Ureter (tissue), 1 donor: ENCODE results near the gene E2F1. TPM values are rescaled to one million over a fixed set of nuclear protein-coding genes. Genes with fewer than 3 reads are reported as not detected.

Source experiments
- DNase-seq: peaks from one replicate; pipeline ENCODE4 v3.0.0-alpha.2; 2020; ENCODE audit warnings: low spot score
- total RNA-seq: library from RNA; stranded (reverse); gene quantifications from one replicate; pipeline ENCODE4 v1.2.4, GENCODE V29; 2023
- donor health status: DM: yes; HTN: yes; CAD: no.

Gene E2F1, protein sequence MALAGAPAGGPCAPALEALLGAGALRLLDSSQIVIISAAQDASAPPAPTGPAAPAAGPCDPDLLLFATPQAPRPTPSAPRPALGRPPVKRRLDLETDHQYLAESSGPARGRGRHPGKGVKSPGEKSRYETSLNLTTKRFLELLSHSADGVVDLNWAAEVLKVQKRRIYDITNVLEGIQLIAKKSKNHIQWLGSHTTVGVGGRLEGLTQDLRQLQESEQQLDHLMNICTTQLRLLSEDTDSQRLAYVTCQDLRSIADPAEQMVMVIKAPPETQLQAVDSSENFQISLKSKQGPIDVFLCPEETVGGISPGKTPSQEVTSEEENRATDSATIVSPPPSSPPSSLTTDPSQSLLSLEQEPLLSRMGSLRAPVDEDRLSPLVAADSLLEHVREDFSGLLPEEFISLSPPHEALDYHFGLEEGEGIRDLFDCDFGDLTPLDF
- total RNA-seq, result 2.0 TPM

DNA sequence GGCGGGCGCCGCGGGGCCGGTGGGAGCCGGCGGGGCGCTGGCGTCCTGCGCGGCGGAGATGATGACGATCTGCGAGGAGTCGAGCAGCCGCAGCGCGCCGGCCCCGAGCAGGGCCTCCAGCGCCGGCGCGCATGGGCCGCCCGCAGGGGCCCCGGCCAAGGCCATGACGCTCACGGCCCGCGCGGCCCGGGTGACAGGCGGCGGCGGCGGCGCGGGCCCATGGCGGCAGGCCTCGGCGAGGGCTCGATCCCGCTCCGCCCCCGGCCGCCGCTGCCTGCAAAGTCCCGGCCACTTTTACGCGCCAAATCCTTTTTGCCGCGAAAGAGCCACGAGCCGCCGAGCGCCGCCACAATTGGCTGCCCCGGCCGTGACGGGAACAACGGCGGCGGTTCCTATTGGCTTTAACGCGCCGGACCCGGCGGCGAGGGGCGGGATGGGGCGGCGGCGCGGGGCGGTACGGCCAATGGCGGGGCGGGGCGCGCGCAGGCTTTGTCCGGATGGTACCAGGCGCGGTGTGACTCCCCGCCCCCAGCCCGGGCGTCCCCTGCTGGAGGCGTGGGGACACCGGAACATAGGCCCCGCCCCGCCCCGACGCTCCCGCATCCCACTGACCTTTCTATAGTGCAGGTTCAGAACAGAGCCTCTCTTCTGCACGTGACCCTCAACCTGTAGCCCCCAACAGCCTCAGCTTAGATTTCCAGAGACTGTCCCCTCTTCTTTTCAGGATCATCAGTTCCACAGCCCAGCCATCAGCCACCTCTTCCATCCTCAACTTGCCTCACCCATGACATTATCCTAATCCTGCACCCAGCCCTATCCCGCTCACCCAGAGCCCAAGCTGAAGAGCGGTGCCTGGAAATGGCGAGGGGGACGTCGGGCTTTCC, at the start of gene E2F1:
E2F1 (minus strand) TSS at position 286 of the 884 bp plus-strand sequence; CDS start at position 165, 121 bp downstream.
- DNase-seq, result peak; percentile 95

DNA sequence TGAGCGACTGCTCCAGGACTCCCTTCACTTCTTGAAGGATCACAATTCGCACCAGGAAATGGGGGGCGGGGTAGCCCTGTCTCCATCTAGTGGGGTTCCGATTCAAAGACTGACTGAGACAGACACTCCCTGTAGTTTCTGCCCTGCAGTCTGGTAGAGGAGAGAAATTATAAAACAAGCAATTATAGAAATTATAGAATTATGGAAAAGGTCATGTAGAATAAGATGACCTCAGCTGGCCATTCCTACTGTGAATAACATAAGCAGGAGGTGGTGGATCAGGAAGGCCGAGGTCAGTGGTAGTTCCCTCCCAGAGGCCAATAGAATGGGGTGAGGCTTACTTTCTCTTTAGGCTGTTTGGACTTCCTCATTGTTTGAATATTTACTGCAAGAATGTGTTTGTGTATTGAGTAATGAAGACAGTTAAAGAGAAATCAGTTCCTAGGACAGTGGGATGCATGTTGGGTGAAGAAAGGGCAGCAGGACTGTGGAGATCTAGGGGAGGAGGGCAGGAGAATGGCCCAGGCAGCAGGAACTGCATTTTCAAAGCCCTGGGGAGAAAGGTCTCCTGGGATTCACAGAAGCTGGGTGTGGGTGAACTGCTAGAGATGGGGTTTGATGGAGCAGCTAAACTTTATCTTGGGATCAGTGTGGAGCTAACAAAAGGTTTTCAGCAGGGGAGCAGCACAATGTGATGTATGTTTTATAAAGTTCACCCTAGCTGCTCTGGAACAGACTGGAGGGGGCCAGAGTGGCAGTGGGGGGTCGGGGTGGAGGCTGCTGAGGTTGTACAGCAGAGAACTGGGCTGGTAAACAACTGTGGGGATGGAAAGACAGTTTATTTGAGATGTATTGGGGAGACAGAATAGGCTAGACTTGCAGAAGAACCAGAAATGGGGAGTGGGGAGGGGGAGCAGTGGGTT, 47.7 kb upstream of the E2F1 start:
- no peak for DNase-seq

GRCh38 chr20:33732166-33732970, 46.2 kb upstream of the E2F1 start:
- DNase-seq, result no peak

- peak; percentile 90 for DNase-seq
Measured at GRCh38 chr20:33731693-33732165, 45.5 kb upstream of the E2F1 start, which contains the start of gene ZNF341. TSS of gene ZNF341 (plus strand) at chr20:33731996. CDS start at chr20:33732022, 26 bp downstream.

GRCh38 chr20:33730946-33731692, 44.9 kb upstream of the E2F1 start:
- DNase-seq, result no peak

DNA sequence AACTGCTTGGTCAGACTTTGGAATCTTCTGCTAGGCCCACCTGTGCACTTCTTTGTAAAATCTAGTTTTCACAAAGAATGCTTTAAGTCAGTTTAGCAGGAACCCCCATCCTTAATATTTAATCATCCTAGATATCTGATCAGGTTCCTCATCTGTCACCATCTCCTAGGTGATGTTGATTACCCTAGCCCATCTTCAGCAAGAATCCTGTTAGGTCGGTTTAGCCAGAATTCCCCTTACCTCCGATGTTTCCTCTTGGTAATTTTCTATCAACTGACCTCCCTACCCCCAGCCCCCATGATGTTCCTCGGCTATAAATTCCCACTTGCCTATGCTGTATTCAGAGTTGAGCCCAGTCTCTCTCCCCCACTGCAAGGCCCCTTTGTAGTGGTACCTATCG, 42.9 kb upstream of the E2F1 start:
- no peak for DNase-seq

GRCh38 chr20:33728463-33728862, 42.3 kb upstream of the E2F1 start:
- DNase-seq, result no peak

DNA sequence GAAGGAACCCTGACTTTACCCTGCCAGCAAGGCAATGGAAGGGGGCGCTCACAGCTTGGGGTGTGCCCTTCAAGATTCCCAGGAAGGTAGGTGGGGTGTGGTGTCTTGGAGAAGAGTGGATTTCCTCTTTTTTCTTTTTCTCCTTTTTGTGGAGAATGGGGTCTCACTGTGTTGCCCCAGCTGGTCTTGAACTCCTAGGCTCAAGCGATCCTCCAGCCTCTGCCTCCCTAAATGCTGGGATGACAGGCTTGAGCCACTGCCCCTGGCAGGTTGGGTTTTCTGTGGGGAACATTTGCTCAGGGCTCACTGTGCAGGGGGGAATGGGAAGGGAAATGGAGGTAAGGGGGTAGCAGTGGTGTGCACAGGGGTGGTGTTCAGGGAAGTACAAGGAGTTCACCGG, 41.6 kb upstream of the E2F1 start:
- DNase-seq, result no peak

DNA sequence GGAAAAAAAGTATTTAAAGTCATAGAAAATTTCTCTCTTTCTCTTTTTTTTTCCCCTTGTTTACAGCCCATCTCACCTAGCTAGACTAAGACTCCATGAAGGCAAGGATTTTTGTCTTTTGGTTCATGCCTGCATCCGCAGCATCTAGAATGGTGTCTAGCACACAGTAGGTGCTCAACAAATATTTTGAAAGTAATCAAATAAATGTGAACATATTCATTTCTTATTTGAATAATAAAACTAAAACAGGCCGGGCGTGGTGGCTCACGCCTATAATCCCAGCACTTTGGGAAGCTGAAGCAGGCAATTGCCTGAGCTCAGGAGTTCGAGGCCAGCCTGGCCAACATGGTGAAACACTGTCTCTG, 40.9 kb upstream of the E2F1 start:
- no peak for DNase-seq

GRCh38 chr20:33725607-33726264, 39.6 kb upstream of the E2F1 start:
- no peak for DNase-seq

DNA sequence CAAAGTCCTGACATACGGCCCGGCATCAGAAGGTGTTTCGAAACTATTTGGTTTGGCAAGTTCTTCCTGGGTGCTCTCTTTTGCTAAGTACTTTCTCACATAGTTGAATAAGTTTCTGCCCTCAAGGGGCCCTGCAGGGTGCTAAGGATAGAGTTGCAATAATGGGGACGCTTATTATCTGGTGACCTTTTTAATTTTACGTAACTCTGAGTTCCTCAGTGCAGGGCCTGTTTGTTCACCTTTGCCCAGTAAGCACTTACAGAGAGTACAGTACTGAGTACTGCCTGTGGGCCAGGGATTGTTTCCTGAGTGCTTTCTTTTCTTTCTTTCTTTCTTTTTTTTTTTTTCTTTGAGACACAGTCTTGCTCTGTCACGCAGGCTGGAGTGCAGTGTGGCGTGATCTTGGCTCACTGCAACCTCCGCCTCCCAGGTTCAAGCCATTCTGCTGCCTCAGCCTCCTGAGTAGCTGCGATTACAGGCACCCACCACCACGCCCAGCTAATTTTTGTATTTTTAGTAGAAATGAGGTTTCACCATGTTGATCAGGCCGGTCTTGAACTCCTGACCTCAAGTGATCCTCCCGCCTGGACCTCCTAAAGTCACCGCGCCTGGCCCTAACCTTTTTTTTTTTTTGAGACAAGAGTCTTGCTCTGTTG, 38.4 kb upstream of the E2F1 start:
- DNase-seq, result no peak

DNA sequence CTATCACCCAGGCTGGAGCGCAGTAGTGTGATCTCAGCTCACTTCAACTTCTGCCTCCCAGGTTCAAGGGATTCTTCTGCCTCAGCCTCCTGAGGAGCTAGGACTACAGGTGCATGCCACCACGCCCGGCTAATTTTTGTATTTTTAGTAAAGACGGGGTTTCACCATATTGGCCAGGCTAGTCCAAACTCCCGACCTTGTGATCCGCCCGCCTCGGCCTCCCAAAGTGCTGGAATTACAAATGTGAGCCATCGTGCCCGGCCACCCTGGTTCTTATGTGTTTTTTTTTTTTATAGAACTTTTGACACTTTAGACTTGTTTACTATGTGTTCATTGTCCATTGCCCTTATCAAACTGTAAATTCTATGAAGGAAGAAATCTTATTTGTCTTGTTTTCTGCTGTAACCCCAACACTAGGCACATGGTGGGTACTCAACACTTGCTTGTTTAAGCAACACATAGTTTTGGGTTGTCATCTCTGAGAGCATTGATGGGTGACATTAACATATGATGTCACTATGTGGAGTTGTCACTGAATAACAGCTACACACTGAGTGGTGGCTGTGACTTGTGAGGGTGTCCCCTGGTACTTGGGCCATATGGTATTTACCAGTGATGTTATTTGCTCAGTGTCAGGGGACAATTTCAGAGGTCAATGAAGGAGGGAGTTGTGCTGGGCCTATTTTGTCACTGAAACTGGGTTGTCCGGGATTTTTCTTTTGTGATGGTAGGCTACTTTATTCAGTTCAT, 35.4 kb upstream of the E2F1 start:
- no peak for DNase-seq

- peak; percentile 94 for DNase-seq
Measured at GRCh38 chr20:33719989-33720709, 34.0 kb upstream of the E2F1 start, which contains the start of gene PXMP4. TSS of gene PXMP4 (minus strand) at chr20:33720310. CDS start at chr20:33720207, 103 bp downstream.

DNA sequence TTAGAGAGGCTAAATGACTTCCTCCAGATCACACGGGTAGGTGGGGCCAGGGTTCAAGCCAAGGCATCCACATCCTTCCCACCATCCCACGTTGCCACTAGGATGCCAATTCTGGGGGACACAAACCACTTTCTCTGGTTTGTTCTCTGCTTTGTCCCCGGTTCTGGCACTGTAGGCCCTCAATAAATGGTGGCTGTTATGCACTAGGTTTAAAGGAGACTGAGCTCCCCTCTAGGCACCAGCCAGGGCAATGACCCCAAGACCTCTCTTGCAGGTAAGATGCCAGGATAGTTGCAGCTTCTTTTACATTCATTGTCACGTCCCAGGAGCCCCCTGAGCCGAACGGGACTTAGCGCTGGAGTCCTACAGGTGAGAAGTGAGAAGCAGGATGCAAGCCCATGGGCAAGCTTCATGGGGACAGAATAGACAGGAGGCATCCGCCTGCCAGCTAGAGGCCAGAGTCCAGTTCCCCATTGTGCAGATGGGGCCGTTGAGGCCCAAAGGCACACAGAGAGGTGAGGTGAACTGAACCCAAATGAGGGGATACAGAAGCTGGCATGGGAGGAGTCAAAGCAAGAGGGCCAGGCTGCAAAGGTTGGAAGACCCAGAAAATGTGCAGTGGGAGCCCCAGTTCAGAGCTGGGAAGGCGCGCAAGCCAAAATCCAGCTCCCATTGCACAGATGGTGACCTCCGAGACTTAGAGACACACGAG, 33.2 kb upstream of the E2F1 start:
- no peak for DNase-seq

DNA sequence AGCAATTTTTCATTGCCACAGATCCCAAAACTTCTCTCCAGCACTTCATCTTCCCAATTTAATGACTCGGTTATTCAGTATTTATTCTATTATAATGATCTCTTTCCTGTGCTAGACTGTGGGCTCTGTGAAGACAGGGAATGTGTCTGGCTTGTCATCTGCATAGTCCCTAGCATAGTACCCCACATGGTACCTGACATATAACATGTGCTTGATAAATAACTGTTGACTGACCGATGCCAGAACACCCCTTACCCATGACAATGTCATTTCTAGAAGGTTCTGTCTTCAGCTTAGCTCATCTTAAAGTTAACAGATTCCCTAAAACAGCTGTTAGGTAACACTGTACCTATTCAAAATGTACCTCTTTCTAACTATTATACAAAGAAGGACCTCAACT, 30.3 kb upstream of the E2F1 start:
- DNase-seq, result no peak

GRCh38 chr20:33713865-33714367, 27.7 kb upstream of the E2F1 start:
- no peak for DNase-seq

GRCh38 chr20:33711446-33711738, 25.2 kb upstream of the E2F1 start:
- no peak for DNase-seq
